ENCODE measurements around the gene COL4A6.

GRCh38 chrX:108267557-108267956 is 170.7 kb downstream of the COL4A6 start:
- TF ChIP-seq YY1 (IDR thresholded peaks at IDR 0.05; ENCODE audit: insufficient read depth, insufficient read length), result no peak
- no peak for TF ChIP-seq ZNF274 (IDR thresholded peaks at IDR 0.05; ENCODE audit: low read depth, low read length)
- TF ChIP-seq SUZ12 (IDR thresholded peaks at IDR 0.05; ENCODE audit: extremely low read depth, insufficient read depth, insufficient read length), result no peak

Data from NT2/D1 (cell line).